Panc1 (cell line): ENCODE results near the gene HES1. TPM values are rescaled to one million over a fixed set of nuclear protein-coding genes. Genes with fewer than 3 reads are reported as not detected.

Experiments used
- ATAC-seq: fragments of 200-7000 bp; cut with Tn5 transposase; 2 replicates; pipeline ENCODE4 v1.9.1; 2020; ENCODE audit warnings: mild to moderate bottlenecking, moderate library complexity
- BruUV-seq: library from RNA; stranded (reverse); fragments of 400-500 nt; replicated peaks from 2 replicates; lab custom pipeline; 2021; lab: Mats Ljungman, UMichigan
- CTCF ChIA-PET: fragments of 300-600 bp; sonication (Branson Sonifier 250); formaldehyde crosslinking; loops from one replicate; lab custom pipeline; 2022; ENCODE audit warnings: antibody characterized with exemption; lab: Charles Lee
- POLR2A ChIA-PET: fragments of 300-600 bp; sonication (Branson Sonifier 250); formaldehyde crosslinking; loops from one replicate; lab custom pipeline; 2022; ENCODE audit warnings: antibody characterized with exemption; lab: Charles Lee
- DNase-seq: peaks from one replicate; pipeline ENCODE4 v3.0.0-alpha.2; 2010; ENCODE audit warnings: low read depth, low spot score
- H3K27ac ChIP-seq: 2 replicates; pipeline ENCODE4 v1.5.1; 2011; ENCODE audit warnings: mild to moderate bottlenecking, low read length, inconsistent platforms
- H3K27me3 ChIP-seq: fragments of 200-500 bp; sonication (Bioruptor generic); 2 replicates; pipeline ENCODE4 v1.6.0; 2014; ENCODE audit warnings: low read length, inconsistent platforms; ENCODE audit not compliant: control insufficient read depth, insufficient read depth
- H3K36me3 ChIP-seq: fragments of 200-500 bp; sonication (Bioruptor generic); 2 replicates; pipeline ENCODE4 v1.5.1; 2014; ENCODE audit warnings: inconsistent platforms, mild to moderate bottlenecking, low read length, moderate library complexity; ENCODE audit not compliant: control insufficient read depth, insufficient read depth
- H3K4me1 ChIP-seq: 2 replicates; pipeline ENCODE4 v1.5.1; 2011; ENCODE audit warnings: inconsistent platforms, mild to moderate bottlenecking, low read length, moderate library complexity; ENCODE audit not compliant: control insufficient read depth, insufficient read depth
- H3K4me3 ChIP-seq, 2 experiments: 2 replicates each; pipeline ENCODE4 v1.5.1; 2011 to 2012; ENCODE audit warnings: low read depth in 2 of 2, low read length in 2 of 2, mild to moderate bottlenecking in 2 of 2, inconsistent platforms in 1 of 2, moderate library complexity in 1 of 2
- H3K9me3 ChIP-seq: fragments of 200-500 bp; sonication (Bioruptor generic); 2 replicates; pipeline ENCODE4 v1.5.1; 2014; ENCODE audit warnings: low read depth, mild to moderate bottlenecking, inconsistent platforms, low read length, moderate library complexity; ENCODE audit not compliant: control insufficient read depth, insufficient read depth
- CTCF ChIP-seq: fragments of 450-650 bp; IDR thresholded peaks from 2 replicates; pipeline ENCODE4 v1.5.1; 2017; ENCODE audit warnings: mild to moderate bottlenecking
- POLR2AphosphoS5 ChIP-seq: IDR thresholded peaks from 2 replicates; pipeline ENCODE4 v1.6.1; 2012; ENCODE audit warnings: mild to moderate bottlenecking, low read depth, low read length, moderate library complexity
- REST ChIP-seq, 2 experiments: IDR thresholded peaks; 2 replicates each; pipeline ENCODE4 v1.6.1; 2011 to 2012; ENCODE audit warnings: low read depth in 2 of 2, control low read depth in 1 of 2, low read length in 1 of 2, mild to moderate bottlenecking in 1 of 2, moderate library complexity in 1 of 2; ENCODE audit not compliant: insufficient read depth in 1 of 2
- SIN3A ChIP-seq: IDR thresholded peaks from 2 replicates; pipeline ENCODE4 v1.6.1; 2012; ENCODE audit warnings: low read depth, mild to moderate bottlenecking, low read length, moderate library complexity, borderline replicate concordance; ENCODE audit not compliant: insufficient read depth
- TCF7L2 ChIP-seq: IDR thresholded peaks from 2 replicates; pipeline ENCODE4 v1.6.1; 2011; ENCODE audit warnings: mild to moderate bottlenecking, low read depth, low read length, inconsistent platforms
- in situ Hi-C: cut with HindIII; loops from 2 replicates; pipeline ENCODE4 v1.10.0; 2016; ENCODE audit warnings: low sequenced_read_pairs, low pct_unique_long_range_greater_than_20kb
- intact Hi-C: fragments of 100-400 bp; cut with micrococcal nuclease; formaldehyde crosslinking; loops from one replicate; pipeline ENCODE4 v1.10.0; 2022; ENCODE audit not compliant: unreplicated experiment
- total RNA-seq: library from RNA; stranded (reverse); gene quantifications from one replicate; pipeline ENCODE4 v1.2.1, GENCODE V29; 2021; ENCODE audit not compliant: unreplicated experiment

The HES1 gene
- total RNA-seq, 1 experiment from 2014 or later: 28.5 TPM

GRCh38 chr3:194130807-194131589, 5.0 kb upstream of the HES1 start:
- intact Hi-C loops: loop anchor here (5.0 to 10.0 kb wide), 2 partner anchors 54 to 156 kb away; no protein-coding TSS in a partner anchor

More at GRCh38 chr3:194130807-194131589, 5.0 kb upstream of the HES1 start:
- ATAC-seq (no peak), DNase-seq (no peak)
- Histone ChIP-seq H3K27me3 (no peaks in the 10 kb centered on the region), H3K36me3 (no peaks in the 10 kb centered on the region), H3K27ac (peak overlapping the region; percentile 97), H3K9me3 (no peaks in the 10 kb centered on the region), H3K4me1 (peaks cover 47% of the 10 kb centered on the region), H3K4me3 (no peak overlapping the region)
- no TSS peak for BruUV-seq
- POLR2A ChIA-PET: interaction anchor here (0.6 to 1.2 kb wide), 5 partner anchors 9 to 128 kb away, joined by 3 to 8 read pairs (median 6); no protein-coding TSS in a partner anchor
- in situ Hi-C loops: no loop called here
- CTCF ChIA-PET: interaction anchor here (1.9 kb wide), 1 partner anchor 185 kb away, joined by 6 read pairs; no protein-coding TSS in a partner anchor
- TF ChIP-seq CTCF (no peak), REST (IDR thresholded peaks at IDR 0.05; ENCODE audit: insufficient read depth in 1 of 2, low read depth in 2 of 2, low read length in 1 of 2) (no peak), TCF7L2 (no peak), POLR2AphosphoS5 (no peak), SIN3A (no peak)
